IMR-90 (cell line): Measurements from ENCODE around the gene PYDC2. TPM values are rescaled to one million over a fixed set of nuclear protein-coding genes. Genes with fewer than 3 reads are reported as not detected.

Source experiments
- ATAC-seq: fragments of 200-7000 bp; cut with Tn5 transposase; 2 replicates; pipeline ENCODE4 v1.9.1; 2020; ENCODE audit warnings: low read depth, mild to moderate bottlenecking, moderate library complexity
- BruUV-seq: library from RNA; stranded (reverse); fragments of 400-500 nt; replicated peaks from 2 replicates; lab custom pipeline; 2021; lab: Mats Ljungman, UMichigan
- CTCF ChIA-PET: fragments of 300-600 bp; formaldehyde crosslinking; extraction: SDS; loops from one replicate; lab custom pipeline; 2021; ENCODE audit warnings: antibody characterized with exemption; lab: Yijun Ruan, JAX
- POLR2A ChIA-PET: fragments of 300-600 bp; sonication (Branson Sonifier 250); formaldehyde crosslinking; loops from one replicate; lab custom pipeline; 2022; ENCODE audit warnings: antibody characterized with exemption; ENCODE audit not compliant: unreplicated experiment; lab: Charles Lee
- DNase-seq: peaks from one replicate; pipeline ENCODE4 v3.0.0; 2013
- H2AFZ ChIP-seq: replicated peaks from 2 replicates; pipeline ENCODE3; 2013; ENCODE audit warnings: low read length, mild to moderate bottlenecking; ENCODE audit not compliant: poor library complexity
- H2AK5ac ChIP-seq: 2 replicates; pipeline ENCODE4 v1.6.1; 2013; ENCODE audit warnings: low read depth, low read length, inconsistent platforms
- H2AK9ac ChIP-seq: replicated peaks from 2 replicates; pipeline ENCODE3; 2013; ENCODE audit warnings: mild to moderate bottlenecking, low read depth, low read length, moderate library complexity; ENCODE audit not compliant: poor library complexity
- H2BK120ac ChIP-seq: 2 replicates; pipeline ENCODE4 v1.6.1; 2013; ENCODE audit warnings: low read depth, low read length, inconsistent platforms
- H2BK15ac ChIP-seq: 3 replicates; pipeline ENCODE4 v1.6.1; 2013; ENCODE audit warnings: low read depth, low read length, inconsistent platforms
- H2BK20ac ChIP-seq: 2 replicates; pipeline ENCODE4 v1.6.1; 2013; ENCODE audit warnings: low read depth, mild to moderate bottlenecking, inconsistent platforms, low read length, moderate library complexity
- H2BK5ac ChIP-seq: 2 replicates; pipeline ENCODE4 v1.6.1; 2013; ENCODE audit warnings: mild to moderate bottlenecking, low read depth, low read length, inconsistent platforms; ENCODE audit not compliant: poor library complexity, severe bottlenecking
- H3K14ac ChIP-seq: replicated peaks from 2 replicates; pipeline ENCODE4 v1.6.1; 2013; ENCODE audit warnings: low read depth, low read length, inconsistent platforms
- H3K18ac ChIP-seq: 2 replicates; pipeline ENCODE4 v1.6.1; 2013; ENCODE audit warnings: low read depth, low read length, control low read depth
- H3K23ac ChIP-seq: 2 replicates; pipeline ENCODE4 v1.6.1; 2013; ENCODE audit warnings: low read depth, low read length, inconsistent platforms
- H3K27ac ChIP-seq: 2 replicates; pipeline ENCODE4 v1.5.1; 2013; ENCODE audit warnings: mild to moderate bottlenecking, control low read depth, low read length; ENCODE audit not compliant: insufficient read depth
- H3K27me3 ChIP-seq: 2 replicates; pipeline ENCODE4 v1.6.1; 2013; ENCODE audit warnings: low read length; ENCODE audit not compliant: control insufficient read depth, insufficient read depth
- H3K36me3 ChIP-seq: 2 replicates; pipeline ENCODE4 v1.6.1; 2013; ENCODE audit warnings: low read length, mixed read lengths; ENCODE audit not compliant: control insufficient read depth, insufficient read depth
- H3K4ac ChIP-seq: 2 replicates; pipeline ENCODE4 v1.6.1; 2013; ENCODE audit warnings: low read depth, low read length, inconsistent platforms
- H3K4me1 ChIP-seq: 2 replicates; pipeline ENCODE4 v1.6.1; 2013; ENCODE audit warnings: low read length, mixed read lengths; ENCODE audit not compliant: control insufficient read depth, insufficient read depth
- H3K4me2 ChIP-seq: 2 replicates; pipeline ENCODE4 v1.6.1; 2013; ENCODE audit warnings: low read depth, mild to moderate bottlenecking, control low read depth, low read length, moderate library complexity
- H3K4me3 ChIP-seq: 2 replicates; pipeline ENCODE4 v1.5.1; 2013; ENCODE audit warnings: low read depth, mild to moderate bottlenecking, control low read depth, low read length, moderate library complexity; ENCODE audit not compliant: insufficient read depth
- H3K56ac ChIP-seq: 2 replicates; pipeline ENCODE4 v1.6.1; 2013; ENCODE audit warnings: low read length, inconsistent platforms; ENCODE audit not compliant: insufficient read depth; ENCODE audit errors: extremely low read depth
- H3K79me1 ChIP-seq, 2 experiments: 2 replicates each; pipeline ENCODE4 v1.6.1; 2013; ENCODE audit warnings: low read length in 2 of 2, inconsistent platforms in 1 of 2, low read depth in 1 of 2
- H3K9ac ChIP-seq: 2 replicates; pipeline ENCODE4 v1.6.1; 2013; ENCODE audit warnings: low read depth, low read length, control low read depth
- H3K9me1 ChIP-seq: 2 replicates; pipeline ENCODE4 v1.6.1; 2013; ENCODE audit warnings: low read length, inconsistent platforms; ENCODE audit not compliant: insufficient read depth
- H3K9me3 ChIP-seq: 2 replicates; pipeline ENCODE4 v1.6.1; 2013; ENCODE audit warnings: low read length; ENCODE audit not compliant: control insufficient read depth, insufficient read depth
- H4K20me1 ChIP-seq: 2 replicates; pipeline ENCODE4 v1.6.1; 2013; ENCODE audit warnings: low read length, inconsistent platforms; ENCODE audit not compliant: insufficient read depth
- H4K5ac ChIP-seq: 2 replicates; pipeline ENCODE4 v1.6.1; 2013; ENCODE audit warnings: mild to moderate bottlenecking, low read depth, low read length, control low read depth
- H4K8ac ChIP-seq, 2 experiments: 2 replicates each; pipeline ENCODE4 v1.6.1; 2013; ENCODE audit warnings: low read depth in 2 of 2, low read length in 2 of 2, control low read depth in 1 of 2, inconsistent platforms in 1 of 2
- H4K91ac ChIP-seq: 2 replicates; pipeline ENCODE4 v1.6.1; 2013; ENCODE audit warnings: low read depth, low read length, inconsistent platforms; ENCODE audit not compliant: insufficient read depth
- BHLHE40 ChIP-seq: fragments of 150-350 bp; IDR thresholded peaks from 2 replicates; pipeline ENCODE4 v1.6.1; 2016; ENCODE audit warnings: mild to moderate bottlenecking, low read depth, low read length
- CEBPB ChIP-seq: IDR thresholded peaks from 2 replicates; pipeline ENCODE4 v1.6.1; 2012; ENCODE audit warnings: low read depth, low read length, improper control_type of control experiment
- CHD1 ChIP-seq: IDR thresholded peaks from 2 replicates; pipeline ENCODE4 v1.6.1; 2012; ENCODE audit warnings: low read depth, low read length, improper control_type of control experiment
- CTCF ChIP-seq: conservative IDR thresholded peaks from 2 replicates; pipeline ENCODE4 v1.5.1; 2012; ENCODE audit warnings: mild to moderate bottlenecking, low read depth, low read length, improper control_type of control experiment
- ELK1 ChIP-seq: fragments of 150-350 bp; IDR thresholded peaks from 2 replicates; pipeline ENCODE4 v1.6.1; 2016; ENCODE audit warnings: low read depth, mild to moderate bottlenecking, low read length, moderate library complexity, borderline replicate concordance
- FOS ChIP-seq: fragments of 150-350 bp; IDR thresholded peaks from 2 replicates; pipeline ENCODE4 v1.6.1; 2016; ENCODE audit warnings: low read depth, low read length
- MAFK ChIP-seq: IDR thresholded peaks from 2 replicates; pipeline ENCODE4 v1.6.1; 2012; ENCODE audit warnings: low read depth, low read length, improper control_type of control experiment
- MAZ ChIP-seq: IDR thresholded peaks from 2 replicates; pipeline ENCODE4 v1.6.1; 2012; ENCODE audit warnings: low read depth, mild to moderate bottlenecking, low read length, improper control_type of control experiment, moderate library complexity, borderline replicate concordance
- MXI1 ChIP-seq: IDR thresholded peaks from 2 replicates; pipeline ENCODE4 v1.6.1; 2012; ENCODE audit warnings: low read depth, mild to moderate bottlenecking, low read length, moderate library complexity, borderline replicate concordance
- NFE2L2 ChIP-seq: fragments of 150-350 bp; IDR thresholded peaks from 2 replicates; pipeline ENCODE4 v1.6.1; 2016; ENCODE audit warnings: low read depth, mild to moderate bottlenecking, low read length
- POLR2A ChIP-seq: IDR thresholded peaks from 2 replicates; pipeline ENCODE4 v1.6.1; 2012; ENCODE audit warnings: mild to moderate bottlenecking, low read depth, low read length
- RAD21 ChIP-seq: IDR thresholded peaks from 2 replicates; pipeline ENCODE4 v1.6.1; 2012; ENCODE audit warnings: low read length, improper control_type of control experiment
- RCOR1 ChIP-seq: IDR thresholded peaks from 2 replicates; pipeline ENCODE4 v1.6.1; 2012; ENCODE audit warnings: mild to moderate bottlenecking, low read length, improper control_type of control experiment; ENCODE audit not compliant: insufficient replicate concordance
- RFX5 ChIP-seq: IDR thresholded peaks from 2 replicates; pipeline ENCODE4 v1.8.0; 2012; ENCODE audit warnings: low read depth, mild to moderate bottlenecking, low read length, moderate library complexity
- SMC3 ChIP-seq: fragments of 150-350 bp; IDR thresholded peaks from 2 replicates; pipeline ENCODE4 v1.6.1; 2016; ENCODE audit warnings: low read depth, mild to moderate bottlenecking, antibody characterized with exemption, low read length, moderate library complexity
- USF2 ChIP-seq: fragments of 150-350 bp; IDR thresholded peaks from 2 replicates; pipeline ENCODE4 v1.6.1; 2017; ENCODE audit warnings: mild to moderate bottlenecking, antibody characterized with exemption, low read length, low read depth
- WGBS, 2 experiments: methylation state at CpG; one replicate each; pipeline versions ENCODE4 v1.1.5 to v1.1.7; 2013; ENCODE audit warnings: missing lambda C conversion rate in 2 of 2; ENCODE audit not compliant: insufficient read length in 1 of 2; ENCODE audit errors: extremely low coverage in 2 of 2; 5-methylcytosine and 5-hydroxymethylcytosine counted together
- dilution Hi-C: fragments of 300-500 bp; cut with HindIII; formaldehyde crosslinking; loops from one replicate; pipeline ENCODE4 v1.14.3; 2018; ENCODE audit warnings: low sequenced_read_pairs; ENCODE audit not compliant: unreplicated experiment
- in situ Hi-C: fragments of 300-500 bp; cut with MboI; formaldehyde crosslinking; loops from 3 replicates; pipeline ENCODE4 v1.14.3; 2019; ENCODE audit warnings: low sequenced_read_pairs, inconsistent platforms, mixed read lengths
- intact Hi-C: fragments of 100-400 bp; cut with micrococcal nuclease; formaldehyde crosslinking; loops from 2 replicates; pipeline ENCODE4 v1.10.0; 2022
- polyA plus RNA-seq, 3 experiments: library from polyadenylated mRNA; depleted of rRNA; stranded (reverse); fragments of >200 nt; gene quantifications; 2 replicates each; pipeline ENCODE4 v1.2.3, GENCODE V29; 2012; ENCODE audit warnings: low replicate concordance in 1 of 3
- total RNA-seq: library from RNA; depleted of rRNA; stranded (reverse); fragments of >200 nt; gene quantifications from 2 replicates; pipeline ENCODE4 v1.2.3, GENCODE V29; 2012

PYDC2 gene
- total and polyA plus RNA-seq, 2 of the 4 experiments (the other 2 are of a cell fraction): not detected

GRCh38 chr3:191473661-191474198 is 12.8 kb downstream of the PYDC2 start:
- WGBS, 2 experiments: no CpG with 5 or more reads among the region's 4 CpGs
- Histone ChIP-seq H3K23ac (no peak overlapping the region), H3K4ac (no peak overlapping the region), H2AK9ac (no peak overlapping the region), H3K9me1 (no peaks in the 10 kb centered on the region), H3K36me3 (no peaks in the 10 kb centered on the region), H2BK15ac (no peak overlapping the region), H3K27me3 (no peaks in the 10 kb centered on the region), H3K4me3 (no peak overlapping the region), H3K9ac (no peak overlapping the region), H3K14ac (no peak overlapping the region), H3K9me3 (no peaks in the 10 kb centered on the region), H2BK5ac (no peak overlapping the region), H3K4me2 (no peak overlapping the region), H3K18ac (no peak overlapping the region), H2BK20ac (no peak overlapping the region), H2AK5ac (no peak overlapping the region), H4K5ac (no peak overlapping the region), H3K56ac (no peak overlapping the region), H4K91ac (no peak overlapping the region), H2BK120ac (no peak overlapping the region), H4K20me1 (no peaks in the 10 kb centered on the region), H3K27ac (no peak overlapping the region), H3K79me1 (no peaks in the 10 kb centered on the region), H3K4me1 (no peaks in the 10 kb centered on the region), H2AFZ (no peak overlapping the region), H4K8ac (no peak overlapping the region)
- no peak for ATAC-seq
- POLR2A ChIA-PET: no interaction called here
- in situ Hi-C loops: no loop called here
- dilution Hi-C loops: no loop called here
- TF ChIP-seq MXI1 (no peak), RAD21 (no peak), CEBPB (no peak), CHD1 (no peak), NFE2L2 (no peak), SMC3 (no peak), MAFK (no peak), RCOR1 (no peak), RFX5 (no peak), USF2 (no peak), CTCF (no peak), ELK1 (no peak), MAZ (no peak), BHLHE40 (no peak), FOS (no peak), POLR2A (no peak)
- intact Hi-C loops: no loop called here
- BruUV-seq: no TSS peak
- CTCF ChIA-PET: interaction anchor here (0.8 kb wide), 1 partner anchor 19 kb away, joined by 3 read pairs; no protein-coding TSS in a partner anchor
- DNase-seq: no peak
